ENCODE data around the gene REV3L.
"Not testable (repeated sequence)": the region's sequence is repeated elsewhere in the genome, so short reads cannot be mapped to it uniquely, and the experiment has no call there.

REV3L gene

GRCh38 chr6:111482959-111483735 lies at the start of gene REV3L:
Gene REV3L (minus strand): TSS chr6:111483218. CDS start chr6:111482888, 330 bp downstream.
- DNase-seq: peak; percentile 78 to 85

- no peak for DNase-seq
Measured at GRCh38 chr6:111531185-111531584, 48.2 kb upstream of the REV3L start.

- no peak for DNase-seq
Measured at GRCh38 chr6:111530667-111531066, 47.6 kb upstream of the REV3L start.

GRCh38 chr6:111530218-111530617 lies 47.2 kb upstream of the REV3L start:
- DNase-seq: no peak

- no peak for DNase-seq
Measured at GRCh38 chr6:111527367-111527766, 44.3 kb upstream of the REV3L start.

GRCh38 chr6:111524735-111525134 lies 41.7 kb upstream of the REV3L start:
- DNase-seq: no peak

- no peak for DNase-seq
Measured at GRCh38 chr6:111524252-111524651, 41.2 kb upstream of the REV3L start.

- DNase-seq: no peak
Measured at GRCh38 chr6:111523484-111524167, 40.6 kb upstream of the REV3L start.

- no peak for DNase-seq
Measured at GRCh38 chr6:111522393-111523020, 39.5 kb upstream of the REV3L start.

GRCh38 chr6:111521497-111522270 lies 38.7 kb upstream of the REV3L start:
- DNase-seq: no peak

- no peak for DNase-seq
Measured at GRCh38 chr6:111520524-111520923, 37.5 kb upstream of the REV3L start.

GRCh38 chr6:111517965-111518364 lies 34.9 kb upstream of the REV3L start:
- DNase-seq: no peak

- DNase-seq: no peak
Measured at GRCh38 chr6:111515259-111515658, 32.2 kb upstream of the REV3L start.

GRCh38 chr6:111514531-111514930 lies 31.5 kb upstream of the REV3L start:
- DNase-seq: not testable (repeated sequence)

- DNase-seq: not testable (repeated sequence)
Measured at GRCh38 chr6:111507219-111507618, 24.2 kb upstream of the REV3L start.

GRCh38 chr6:111505498-111505897 lies 22.5 kb upstream of the REV3L start:
- not testable (repeated sequence) for DNase-seq

GRCh38 chr6:111503660-111504059 lies 20.6 kb upstream of the REV3L start:
- no peak for DNase-seq

- DNase-seq: no peak
Measured at GRCh38 chr6:111503194-111503593, 20.2 kb upstream of the REV3L start.

- no peak for DNase-seq
Measured at GRCh38 chr6:111502154-111502553, 19.1 kb upstream of the REV3L start.

- DNase-seq: no peak
Measured at GRCh38 chr6:111499269-111499793, 16.3 kb upstream of the REV3L start.

GRCh38 chr6:111494951-111495635 lies 12.1 kb upstream of the REV3L start:
- DNase-seq: no peak

GRCh38 chr6:111492499-111492898 lies 9.5 kb upstream of the REV3L start:
- DNase-seq: no peak

Measured in stimulated activated CD4-positive, alpha-beta T cell treated with anti-CD3 and anti-CD28 coated beads, Interleukin-2, amount 100 ng/mL, for 48 hours (primary cell).